Skin of body (tissue), 2 donors: ENCODE results near the gene BCL2L12. TPM values are rescaled to one million over a fixed set of nuclear protein-coding genes. Genes with fewer than 3 reads are reported as not detected.
"Not testable (repeated sequence)": the region's sequence is repeated elsewhere in the genome, so short reads cannot be mapped to it uniquely, and the experiment has no call there.

Experiments
- DNase-seq: peaks from one replicate; lab custom pipeline; 2025; lab: John Stamatoyannopoulos, UW
- total RNA-seq: library from RNA; depleted of rRNA; stranded (reverse); fragments of >200 nt; gene quantifications from one replicate; pipeline ENCODE4 v1.2.3, GENCODE V29; 2014

Gene BCL2L12
- total RNA-seq, result 5.0 TPM

GRCh38 chr19:49665351-49666119, at the start of gene BCL2L12, which contains the start of gene IRF3:
Gene BCL2L12 (plus strand): TSS chr19:49665933. CDS start chr19:49666693, 760 bp downstream.
Gene IRF3 (minus strand): TSS chr19:49665857. CDS start chr19:49664838, 1,019 bp downstream.
- peak; percentile 98 for DNase-seq

GRCh38 chr19:49616532-49616931, 49.2 kb upstream of the BCL2L12 start:
- DNase-seq, result no peak

- DNase-seq, result no peak
Measured at GRCh38 chr19:49616945-49617344, 48.8 kb upstream of the BCL2L12 start.

GRCh38 chr19:49617860-49618259, 47.9 kb upstream of the BCL2L12 start:
- not testable (repeated sequence) for DNase-seq

- DNase-seq, result no peak
Measured at GRCh38 chr19:49624967-49625910, 40.5 kb upstream of the BCL2L12 start.

GRCh38 chr19:49626226-49626625, 39.5 kb upstream of the BCL2L12 start:
- no peak for DNase-seq

GRCh38 chr19:49629659-49630058, 36.1 kb upstream of the BCL2L12 start:
- DNase-seq, result no peak

GRCh38 chr19:49631014-49631588, 34.6 kb upstream of the BCL2L12 start:
- DNase-seq, result no peak

- no peak for DNase-seq
Measured at GRCh38 chr19:49631610-49632192, 34.0 kb upstream of the BCL2L12 start.

GRCh38 chr19:49632576-49632975, 33.2 kb upstream of the BCL2L12 start:
- no peak for DNase-seq

- not testable (repeated sequence) for DNase-seq
Measured at GRCh38 chr19:49633273-49633672, 32.5 kb upstream of the BCL2L12 start.

- DNase-seq, result no peak
Measured at GRCh38 chr19:49635530-49636232, 30.1 kb upstream of the BCL2L12 start.

GRCh38 chr19:49636233-49636932, 29.4 kb upstream of the BCL2L12 start:
- no peak for DNase-seq

- DNase-seq, result peak; percentile 40
Measured at GRCh38 chr19:49637821-49638738, 27.7 kb upstream of the BCL2L12 start.

- DNase-seq, result peak; percentile 26
Measured at GRCh38 chr19:49639401-49640112, 26.2 kb upstream of the BCL2L12 start.

- peak; percentile 100 for DNase-seq
Measured at GRCh38 chr19:49640113-49640898, 25.4 kb upstream of the BCL2L12 start, which contains the start of gene RRAS. Gene RRAS (minus strand): TSS chr19:49640143. CDS start chr19:49640098, 45 bp downstream.
